Uterus (tissue), 2 donors: Measurements from ENCODE around the gene ATP11A.

Experiments used
- POLR2A ChIP-seq, 2 donors: fragments of 450-650 bp; IDR thresholded peaks; one replicate each; pipeline ENCODE4 v1.6.1; 2016; ENCODE audit warnings: antibody characterized with exemption in 2 of 2, mild to moderate bottlenecking in 1 of 2, moderate library complexity in 1 of 2
- TF ChIP-seq, protein P1 (sequence below), 4 experiments: fragments of 200-600 bp in 2 of 4; fragments of 450-650 bp in 2 of 4; sonication (generic) in 2 of 4; IDR thresholded peaks; one replicate each; pipeline ENCODE4 v1.5.1; 2016 to 2019; ENCODE audit warnings: antibody characterized with exemption in 4 of 4, mild to moderate bottlenecking in 2 of 4, moderate library complexity in 1 of 4

DNA sequence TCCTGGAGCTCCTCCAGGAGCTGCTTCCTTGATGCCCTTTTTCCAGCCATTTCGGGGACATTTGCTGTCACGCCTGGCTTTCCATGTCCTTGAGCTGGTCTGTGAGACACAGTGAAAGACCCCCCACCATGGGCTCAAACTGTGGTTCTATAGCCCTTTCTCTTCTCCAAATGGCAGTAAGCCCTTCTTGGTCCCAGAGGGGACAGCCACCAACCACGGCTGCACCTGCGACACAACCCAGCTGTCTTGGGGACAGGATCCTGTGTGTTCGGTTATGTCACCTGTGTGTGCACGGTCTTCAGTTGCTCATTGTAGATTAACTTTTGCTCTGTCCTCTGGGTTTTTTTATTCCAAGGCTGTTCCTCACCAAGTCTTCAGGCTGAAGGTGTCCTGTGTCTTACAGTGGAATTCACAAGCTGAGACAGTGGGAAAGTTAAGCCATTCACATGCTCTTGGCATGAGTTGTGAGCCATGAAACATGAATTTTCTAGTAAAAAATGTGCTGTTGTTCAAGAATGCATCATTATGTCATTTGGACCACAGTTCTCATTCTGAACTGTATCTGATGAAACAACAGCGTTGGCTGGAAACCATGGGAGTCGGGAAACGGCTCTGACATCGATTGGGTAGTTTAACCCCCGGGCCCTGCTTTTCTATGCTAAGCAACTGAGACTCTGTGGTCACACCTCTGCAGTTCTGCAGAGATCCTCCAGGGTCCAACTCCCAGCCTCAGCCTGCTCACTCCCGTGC lies 149.7 kb downstream of the ATP11A start:
- TF ChIP-seq, protein P1, sequence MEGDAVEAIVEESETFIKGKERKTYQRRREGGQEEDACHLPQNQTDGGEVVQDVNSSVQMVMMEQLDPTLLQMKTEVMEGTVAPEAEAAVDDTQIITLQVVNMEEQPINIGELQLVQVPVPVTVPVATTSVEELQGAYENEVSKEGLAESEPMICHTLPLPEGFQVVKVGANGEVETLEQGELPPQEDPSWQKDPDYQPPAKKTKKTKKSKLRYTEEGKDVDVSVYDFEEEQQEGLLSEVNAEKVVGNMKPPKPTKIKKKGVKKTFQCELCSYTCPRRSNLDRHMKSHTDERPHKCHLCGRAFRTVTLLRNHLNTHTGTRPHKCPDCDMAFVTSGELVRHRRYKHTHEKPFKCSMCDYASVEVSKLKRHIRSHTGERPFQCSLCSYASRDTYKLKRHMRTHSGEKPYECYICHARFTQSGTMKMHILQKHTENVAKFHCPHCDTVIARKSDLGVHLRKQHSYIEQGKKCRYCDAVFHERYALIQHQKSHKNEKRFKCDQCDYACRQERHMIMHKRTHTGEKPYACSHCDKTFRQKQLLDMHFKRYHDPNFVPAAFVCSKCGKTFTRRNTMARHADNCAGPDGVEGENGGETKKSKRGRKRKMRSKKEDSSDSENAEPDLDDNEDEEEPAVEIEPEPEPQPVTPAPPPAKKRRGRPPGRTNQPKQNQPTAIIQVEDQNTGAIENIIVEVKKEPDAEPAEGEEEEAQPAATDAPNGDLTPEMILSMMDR (IDR thresholded peaks at IDR 0.05) = no peak
- TF ChIP-seq POLR2A (IDR thresholded peaks at IDR 0.05) = no peak
